Vagina (tissue), 2 donors: ENCODE measurements around the gene SP1. TPM values are rescaled to one million over a fixed set of nuclear protein-coding genes. Genes with fewer than 3 reads are reported as not detected.
"Not testable (repeated sequence)": the region's sequence is repeated elsewhere in the genome, so short reads cannot be mapped to it uniquely, and the experiment has no call there.

ENCODE experiments used
- DNase-seq, 2 donors: peaks; one replicate each; pipeline ENCODE4 v3.0.0-alpha.2; 2017; ENCODE audit errors: extremely low spot score in 2 of 2
- H3K27ac ChIP-seq: fragments of 200-600 bp; sonication (generic); one replicate; pipeline ENCODE4 v1.5.1; 2019
- H3K27me3 ChIP-seq: fragments of 200-600 bp; sonication (generic); one replicate; pipeline ENCODE4 v1.5.1; 2019
- H3K36me3 ChIP-seq, 2 donors: fragments of 200-600 bp; sonication (generic); one replicate each; pipeline ENCODE4 v1.5.1; 2017 to 2019
- H3K4me1 ChIP-seq: fragments of 200-600 bp; sonication (generic); one replicate; pipeline ENCODE4 v1.5.1; 2019
- H3K4me3 ChIP-seq, 2 donors: fragments of 200-600 bp; sonication (generic); 1 replicate in 1 of 2; 2 replicates in 1 of 2; pipeline ENCODE4 v1.5.1; 2016 to 2019
- H3K9me3 ChIP-seq: fragments of 200-600 bp; sonication (generic); one replicate; pipeline ENCODE4 v1.5.1; 2019
- POLR2A ChIP-seq, 2 donors: fragments of 450-650 bp; IDR thresholded peaks; one replicate each; pipeline ENCODE4 v1.6.1; 2017; ENCODE audit warnings: antibody characterized with exemption in 2 of 2, mild to moderate bottlenecking in 2 of 2, moderate library complexity in 2 of 2
- POLR2AphosphoS5 ChIP-seq, 2 donors: sonication (generic); formaldehyde crosslinking; IDR thresholded peaks; one replicate each; pipeline ENCODE4 v1.9.0; 2017; ENCODE audit warnings: antibody characterized with exemption in 2 of 2, mild to moderate bottlenecking in 2 of 2, low read depth in 1 of 2; ENCODE audit not compliant: insufficient read depth in 1 of 2
- intact Hi-C: fragments of 100-400 bp; cut with DNase I; formaldehyde crosslinking; loops from one replicate; pipeline ENCODE4 v1.15.1; 2023
- total RNA-seq: library from RNA; depleted of rRNA; stranded (reverse); fragments of >200 nt; gene quantifications from one replicate; pipeline ENCODE4 v1.2.3, GENCODE V29; 2016
- TF ChIP-seq, protein P1 (sequence below), 3 experiments: fragments of 450-650 bp in 2 of 3; fragments of 200-600 bp in 1 of 3; sonication (generic) in 1 of 3; IDR thresholded peaks; one replicate each; pipeline ENCODE4 v1.5.1; 2017 to 2019; ENCODE audit warnings: antibody characterized with exemption in 3 of 3, mild to moderate bottlenecking in 2 of 3, moderate library complexity in 2 of 3

SP1 gene
- total RNA-seq, 1 donor from 2014 or later, result 76.1 TPM

DNA sequence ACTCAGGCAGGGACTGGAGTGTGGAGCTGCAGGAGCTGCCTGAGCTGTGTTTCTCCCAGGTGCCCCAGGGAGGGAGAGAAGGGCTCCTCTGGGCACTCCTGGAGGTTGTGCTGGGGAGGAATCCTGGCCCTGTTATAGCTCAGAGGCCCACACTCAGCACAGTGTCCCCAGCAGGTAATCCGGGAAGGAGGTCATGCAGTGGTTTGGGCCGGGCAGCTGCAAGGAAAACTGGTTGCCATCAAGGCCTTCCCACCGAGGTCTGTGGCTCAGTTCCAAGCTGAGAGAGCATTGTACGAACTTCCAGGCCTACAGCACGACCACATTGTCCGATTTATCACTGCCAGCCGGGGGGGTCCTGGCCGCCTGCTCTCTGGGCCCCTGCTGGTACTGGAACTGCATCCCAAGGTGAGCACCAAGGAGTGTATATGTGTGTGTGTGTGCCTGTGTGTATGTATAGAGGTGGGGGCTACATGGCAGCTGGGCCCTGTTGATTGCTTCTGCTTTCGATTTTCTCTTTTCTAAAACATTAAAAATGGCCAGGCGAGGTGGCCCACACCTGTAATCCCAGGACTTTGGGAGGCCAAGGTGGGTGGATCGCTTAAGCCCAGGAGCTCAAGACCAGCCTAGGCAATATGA is 45.7 kb downstream of the SP1 start:
- Histone ChIP-seq H3K4me3 (no peak overlapping the region), H3K27me3 (no peaks in the 10 kb centered on the region)

DNA sequence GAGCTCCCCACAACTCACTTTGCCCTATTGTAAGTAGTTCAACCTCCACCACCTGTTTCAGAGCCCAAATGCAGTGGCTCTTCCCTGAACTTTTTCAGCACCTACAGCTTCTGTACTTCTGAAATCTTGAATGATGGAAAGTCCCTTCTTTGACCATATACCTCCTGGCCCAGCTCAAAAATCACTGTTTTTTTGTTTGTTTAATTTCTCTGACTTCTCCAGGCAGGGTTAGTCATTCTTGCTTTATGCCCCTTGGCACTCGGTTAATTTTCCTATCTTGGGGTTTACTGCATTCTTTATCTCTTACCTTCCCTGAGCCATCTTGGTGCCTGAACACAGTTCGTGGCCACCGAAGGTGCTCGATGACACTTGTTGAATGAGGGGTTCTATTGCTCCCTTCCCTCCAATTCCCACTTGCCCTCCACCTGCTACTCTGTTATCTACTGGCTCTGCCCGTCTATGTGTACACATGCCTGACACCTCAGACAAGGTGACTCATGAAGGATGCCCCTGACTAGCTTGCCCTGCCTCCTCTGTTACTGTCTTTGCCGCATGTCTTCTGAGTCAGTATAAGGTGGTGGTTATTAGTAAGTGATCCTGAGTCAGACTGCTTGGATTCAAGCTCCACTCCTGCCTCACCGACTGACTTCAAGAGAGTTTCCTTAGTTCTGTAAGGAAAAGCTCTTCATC is 48.1 kb downstream of the SP1 start:
- no peak for DNase-seq
- Histone ChIP-seq H3K4me3 (no peak overlapping the region), H3K27me3 (no peaks in the 10 kb centered on the region), H3K4me1 (no peaks in the 10 kb centered on the region), H3K27ac (no peak overlapping the region), H3K9me3 (no peaks in the 10 kb centered on the region), H3K36me3 (no peaks in the 10 kb centered on the region)
- TF ChIP-seq, protein P1, sequence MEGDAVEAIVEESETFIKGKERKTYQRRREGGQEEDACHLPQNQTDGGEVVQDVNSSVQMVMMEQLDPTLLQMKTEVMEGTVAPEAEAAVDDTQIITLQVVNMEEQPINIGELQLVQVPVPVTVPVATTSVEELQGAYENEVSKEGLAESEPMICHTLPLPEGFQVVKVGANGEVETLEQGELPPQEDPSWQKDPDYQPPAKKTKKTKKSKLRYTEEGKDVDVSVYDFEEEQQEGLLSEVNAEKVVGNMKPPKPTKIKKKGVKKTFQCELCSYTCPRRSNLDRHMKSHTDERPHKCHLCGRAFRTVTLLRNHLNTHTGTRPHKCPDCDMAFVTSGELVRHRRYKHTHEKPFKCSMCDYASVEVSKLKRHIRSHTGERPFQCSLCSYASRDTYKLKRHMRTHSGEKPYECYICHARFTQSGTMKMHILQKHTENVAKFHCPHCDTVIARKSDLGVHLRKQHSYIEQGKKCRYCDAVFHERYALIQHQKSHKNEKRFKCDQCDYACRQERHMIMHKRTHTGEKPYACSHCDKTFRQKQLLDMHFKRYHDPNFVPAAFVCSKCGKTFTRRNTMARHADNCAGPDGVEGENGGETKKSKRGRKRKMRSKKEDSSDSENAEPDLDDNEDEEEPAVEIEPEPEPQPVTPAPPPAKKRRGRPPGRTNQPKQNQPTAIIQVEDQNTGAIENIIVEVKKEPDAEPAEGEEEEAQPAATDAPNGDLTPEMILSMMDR (IDR thresholded peaks at IDR 0.05), result no peak
- no peak for TF ChIP-seq POLR2A (IDR thresholded peaks at IDR 0.05)
- TF ChIP-seq POLR2AphosphoS5 (IDR thresholded peaks at IDR 0.05; ENCODE audit: insufficient read depth in 1 of 2, low read depth in 1 of 2), result peak in 1 of 2 donors; percentile 46
- intact Hi-C loops, result no loop called here

More for the DNA sequence above, 45.7 kb downstream of the SP1 start:
- TF ChIP-seq, protein P1 (IDR thresholded peaks at IDR 0.05), result no peak
- Histone ChIP-seq H3K9me3 (no peaks in the 10 kb centered on the region), H3K27ac (no peak overlapping the region), H3K4me1 (peaks cover 8% of the 10 kb centered on the region), H3K36me3 (no peaks in the 10 kb centered on the region)
- intact Hi-C loops, result no loop called here
- DNase-seq, result no peak

DNA sequence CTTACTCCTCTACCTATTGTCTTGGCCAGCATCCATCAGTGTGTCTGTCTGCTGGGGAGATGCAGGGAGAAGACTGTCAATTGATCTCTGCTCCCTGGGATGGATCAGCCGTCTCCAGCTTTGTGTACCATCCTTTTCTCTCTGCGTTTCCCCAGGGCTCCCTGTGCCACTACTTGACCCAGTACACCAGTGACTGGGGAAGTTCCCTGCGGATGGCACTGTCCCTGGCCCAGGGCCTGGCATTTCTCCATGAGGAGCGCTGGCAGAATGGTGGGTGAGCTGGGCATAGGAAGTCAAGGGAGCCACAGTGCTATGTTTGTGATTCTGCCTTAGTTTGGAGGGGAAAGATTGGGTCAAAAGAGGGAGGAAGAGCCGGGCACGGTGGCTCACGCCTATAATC is 48.8 kb downstream of the SP1 start:
- Histone ChIP-seq H3K36me3 (no peaks in the 10 kb centered on the region), H3K4me3 (no peak overlapping the region), H3K4me1 (no peaks in the 10 kb centered on the region), H3K27me3 (no peaks in the 10 kb centered on the region), H3K9me3 (no peaks in the 10 kb centered on the region), H3K27ac (no peak overlapping the region)
- DNase-seq, result no peak
- intact Hi-C loops, result no loop called here
- TF ChIP-seq POLR2AphosphoS5 (IDR thresholded peaks at IDR 0.05; ENCODE audit: insufficient read depth in 1 of 2, low read depth in 1 of 2) (no peak), POLR2A (IDR thresholded peaks at IDR 0.05) (no peak)
- TF ChIP-seq, protein P1 (IDR thresholded peaks at IDR 0.05), result no peak

DNA sequence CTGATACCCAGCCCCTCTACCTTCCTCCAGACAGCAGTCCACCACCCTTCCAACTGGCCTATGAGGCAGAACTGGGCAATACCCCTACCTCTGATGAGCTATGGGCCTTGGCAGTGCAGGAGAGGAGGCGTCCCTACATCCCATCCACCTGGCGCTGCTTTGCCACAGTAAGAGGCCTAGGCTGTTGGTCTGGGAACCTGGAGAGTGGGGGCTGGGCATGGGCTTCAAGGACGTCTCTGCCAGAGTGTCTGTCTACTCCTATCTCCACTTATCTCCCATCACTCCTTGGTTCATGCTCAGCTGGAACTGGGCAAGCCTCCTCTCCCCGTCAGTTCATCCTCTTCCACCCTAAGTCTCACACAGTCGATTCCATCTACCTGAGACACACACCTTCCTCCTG is 50.1 kb downstream of the SP1 start:
- Histone ChIP-seq H3K4me3 (no peak overlapping the region), H3K4me1 (no peaks in the 10 kb centered on the region), H3K36me3 (no peaks in the 10 kb centered on the region), H3K9me3 (no peaks in the 10 kb centered on the region), H3K27me3 (no peaks in the 10 kb centered on the region), H3K27ac (no peak overlapping the region)
- intact Hi-C loops, result no loop called here
- TF ChIP-seq, protein P1 (IDR thresholded peaks at IDR 0.05), result no peak
- TF ChIP-seq POLR2AphosphoS5 (IDR thresholded peaks at IDR 0.05; ENCODE audit: insufficient read depth in 1 of 2, low read depth in 1 of 2), result no peak
- TF ChIP-seq POLR2A (IDR thresholded peaks at IDR 0.05), result no peak
- no peak for DNase-seq

DNA sequence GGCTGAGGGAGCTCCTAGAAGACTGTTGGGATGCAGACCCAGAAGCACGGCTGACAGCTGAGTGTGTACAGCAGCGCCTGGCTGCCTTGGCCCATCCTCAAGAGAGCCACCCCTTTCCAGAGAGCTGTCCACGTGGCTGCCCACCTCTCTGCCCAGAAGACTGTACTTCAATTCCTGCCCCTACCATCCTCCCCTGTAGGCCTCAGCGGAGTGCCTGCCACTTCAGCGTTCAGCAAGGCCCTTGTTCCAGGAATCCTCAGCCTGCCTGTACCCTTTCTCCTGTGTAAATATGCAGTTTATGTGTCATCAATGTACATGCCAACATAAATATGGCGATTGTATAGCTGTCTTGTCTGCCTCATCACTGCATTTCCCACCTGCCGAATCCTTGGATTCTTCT is 51.2 kb downstream of the SP1 start:
- no peak for DNase-seq
- TF ChIP-seq POLR2AphosphoS5 (IDR thresholded peaks at IDR 0.05; ENCODE audit: insufficient read depth in 1 of 2, low read depth in 1 of 2) (no peak), POLR2A (IDR thresholded peaks at IDR 0.05) (no peak)
- Histone ChIP-seq H3K4me1 (no peaks in the 10 kb centered on the region), H3K27me3 (no peaks in the 10 kb centered on the region), H3K4me3 (no peak overlapping the region), H3K36me3 (no peaks in the 10 kb centered on the region), H3K27ac (no peak overlapping the region), H3K9me3 (no peaks in the 10 kb centered on the region)
- intact Hi-C loops, result no loop called here

DNA sequence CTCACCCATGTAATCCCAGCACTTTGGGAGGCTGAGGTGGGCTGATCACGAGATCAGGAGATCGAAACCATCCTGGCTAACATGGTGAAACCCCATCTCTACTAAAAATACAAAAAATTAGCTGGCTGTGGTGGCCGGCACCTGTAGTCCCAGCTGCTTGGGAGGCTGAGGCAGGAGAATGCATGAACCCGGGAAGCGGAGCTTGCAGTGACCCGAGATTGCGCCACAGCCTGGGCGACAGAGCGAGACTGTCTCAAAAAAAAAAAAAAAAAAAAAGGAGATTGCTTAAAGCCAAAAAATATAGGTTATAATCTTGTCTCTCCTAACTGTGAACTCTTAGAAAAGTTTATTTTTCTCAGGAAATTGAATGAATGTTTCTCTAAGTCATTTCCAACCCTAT is 55.4 kb downstream of the SP1 start:
- H3K4me3 ChIP-seq, H3K9me3 ChIP-seq, H3K4me1 ChIP-seq, H3K36me3 ChIP-seq, H3K27ac ChIP-seq, intact Hi-C loops, H3K27me3 ChIP-seq, DNase-seq: not testable (repeated sequence)

DNA sequence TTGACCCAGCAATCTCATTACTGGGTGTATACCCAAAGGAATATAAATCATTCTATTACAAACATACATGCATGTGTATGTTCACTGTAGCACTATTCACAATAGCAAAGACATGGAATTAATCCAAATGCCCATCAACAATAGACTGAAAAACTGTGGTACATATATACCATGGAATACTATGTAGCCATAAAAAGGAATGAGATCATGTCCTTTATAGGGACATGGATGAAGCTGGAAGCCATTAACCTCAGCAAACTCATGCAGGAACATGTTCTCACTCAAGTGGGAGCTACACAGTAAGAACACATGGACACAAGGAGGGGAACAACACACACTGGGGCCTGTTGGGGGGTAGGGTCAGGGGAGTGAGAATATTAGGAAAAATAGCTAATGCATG is 59.6 kb downstream of the SP1 start:
- H3K4me3 ChIP-seq, H3K9me3 ChIP-seq, H3K36me3 ChIP-seq, H3K27ac ChIP-seq, DNase-seq, H3K27me3 ChIP-seq, intact Hi-C loops: not testable (repeated sequence)
- H3K4me1 ChIP-seq, result peaks cover 28% of the 10 kb centered on the region
